ENCODE measurements around the gene CADM1. TPM values are rescaled to one million over a fixed set of nuclear protein-coding genes. Genes with fewer than 3 reads are reported as not detected.

The CADM1 gene
- polyA plus RNA-seq, 1 donor, result 161 TPM

DNA sequence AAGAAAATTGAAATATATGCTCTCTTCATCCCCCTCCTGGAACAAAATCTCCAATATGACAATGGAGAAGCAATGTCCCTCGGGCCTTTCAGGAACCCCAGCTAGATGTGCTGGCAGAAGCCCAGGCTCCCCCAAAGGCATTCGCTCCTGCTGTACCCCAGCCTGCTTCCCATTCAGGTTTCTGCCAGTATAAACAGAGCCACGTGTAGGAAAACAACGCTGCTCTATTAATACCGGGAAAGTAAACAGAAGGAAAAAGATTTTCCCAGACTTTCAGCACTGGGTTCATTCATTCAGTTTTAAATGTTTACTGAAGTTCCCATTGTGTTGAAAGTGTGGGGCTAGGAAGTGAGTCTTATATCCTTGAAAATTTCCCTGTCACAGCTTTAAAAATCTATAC, 147.1 kb downstream of the CADM1 start:
- DNase-seq, result no peak

DNA sequence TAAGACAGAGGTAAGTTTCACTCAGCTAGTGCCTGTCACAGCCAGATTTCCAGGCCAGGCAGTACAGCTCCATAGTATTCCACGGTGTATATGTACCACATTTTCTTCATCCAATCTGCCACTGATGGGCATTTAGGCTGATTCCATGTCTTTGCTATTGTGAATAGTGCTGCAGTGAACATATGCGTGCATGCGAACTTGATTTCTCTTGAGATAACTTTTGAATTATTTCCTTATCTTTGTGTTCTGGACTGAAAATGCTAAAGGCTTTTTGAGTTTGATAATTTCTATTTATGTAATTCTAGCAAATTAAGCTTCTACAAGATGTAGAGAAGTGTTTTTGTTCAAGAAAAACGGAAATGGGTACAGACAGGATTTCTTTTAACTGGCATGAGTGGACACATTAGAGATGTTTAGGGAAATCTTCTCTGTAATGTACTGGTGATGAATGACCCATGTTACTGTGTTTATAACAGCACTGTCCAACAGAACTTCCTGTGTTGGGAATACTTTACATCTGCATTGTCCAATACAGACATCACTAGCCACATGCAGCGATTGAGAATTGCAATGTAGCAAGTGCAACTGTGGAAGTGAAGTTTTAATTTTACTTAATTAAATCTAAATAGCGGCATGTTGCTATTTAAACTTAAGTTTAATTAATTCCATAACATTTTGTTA, 151.3 kb downstream of the CADM1 start:
- no peak for DNase-seq

DNA sequence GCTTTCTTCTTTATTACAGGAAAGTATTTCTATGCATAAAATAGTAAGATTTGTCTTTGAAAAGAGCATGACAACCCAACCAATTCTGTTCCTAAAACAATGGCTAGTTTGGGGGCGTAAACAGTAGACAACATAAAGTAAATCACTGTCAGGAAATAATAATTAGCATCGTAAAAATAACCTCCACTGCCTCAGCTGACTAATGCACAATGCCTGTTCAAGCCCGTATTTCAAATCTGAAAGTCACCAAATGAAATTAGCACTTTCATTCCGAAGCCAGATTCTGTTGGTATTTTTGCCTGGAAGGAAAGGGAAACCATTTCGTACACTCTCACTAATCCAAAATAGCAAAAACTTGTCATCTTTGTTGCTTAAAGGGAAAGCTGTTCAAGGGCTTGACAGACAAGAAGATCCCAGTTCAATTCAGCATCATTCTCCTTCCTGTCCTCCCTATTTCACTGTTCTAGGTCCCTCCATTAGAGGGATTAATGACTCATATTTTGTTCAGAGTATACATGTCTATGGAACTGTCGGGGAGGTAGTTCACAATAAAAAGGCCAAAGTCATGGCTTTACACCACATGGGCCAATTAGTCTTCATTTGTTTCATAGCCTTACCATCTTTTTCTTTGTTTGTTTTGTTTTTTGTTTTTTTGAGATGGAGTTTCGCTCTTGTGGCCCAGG, 154.7 kb downstream of the CADM1 start:
- no peak for DNase-seq

DNA sequence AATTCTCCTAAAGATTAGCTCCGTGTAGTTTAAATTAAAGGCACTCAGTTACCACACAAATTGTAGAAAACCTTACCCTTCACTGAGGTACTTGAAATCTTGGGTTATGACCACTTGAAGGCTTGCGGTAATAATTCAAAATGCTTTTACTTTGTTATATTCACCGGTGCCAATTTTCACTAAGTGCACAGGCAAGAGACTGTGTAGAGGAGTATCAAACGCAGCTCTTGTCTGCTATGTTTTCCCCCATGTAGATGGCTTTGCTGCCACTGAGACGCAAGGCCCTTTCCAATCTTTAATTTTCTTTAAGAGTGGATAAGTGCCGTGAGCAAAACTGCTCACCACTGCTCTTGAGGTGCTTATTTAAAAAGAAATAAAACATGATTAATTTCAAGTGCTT, 155.8 kb downstream of the CADM1 start:
- DNase-seq, result no peak

DNA sequence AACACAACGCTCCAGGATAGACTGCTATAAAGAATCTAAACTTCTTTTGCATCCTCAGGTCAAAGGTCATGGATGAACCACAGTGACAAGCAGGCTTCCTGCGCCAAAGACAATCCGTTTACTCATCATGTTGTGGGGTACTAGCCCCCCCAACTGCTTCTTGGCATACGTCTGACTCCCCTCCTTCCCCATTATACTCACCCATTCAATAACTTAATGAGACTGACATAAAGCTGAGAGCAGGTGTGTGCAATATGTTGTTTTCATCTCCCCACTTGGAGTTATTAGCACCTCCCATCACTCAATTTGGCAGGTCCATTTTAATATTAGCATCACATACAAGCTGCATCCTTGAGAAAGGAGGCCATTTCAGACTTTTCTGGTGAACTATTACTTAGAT, 157.1 kb downstream of the CADM1 start:
- DNase-seq, result no peak

DNA sequence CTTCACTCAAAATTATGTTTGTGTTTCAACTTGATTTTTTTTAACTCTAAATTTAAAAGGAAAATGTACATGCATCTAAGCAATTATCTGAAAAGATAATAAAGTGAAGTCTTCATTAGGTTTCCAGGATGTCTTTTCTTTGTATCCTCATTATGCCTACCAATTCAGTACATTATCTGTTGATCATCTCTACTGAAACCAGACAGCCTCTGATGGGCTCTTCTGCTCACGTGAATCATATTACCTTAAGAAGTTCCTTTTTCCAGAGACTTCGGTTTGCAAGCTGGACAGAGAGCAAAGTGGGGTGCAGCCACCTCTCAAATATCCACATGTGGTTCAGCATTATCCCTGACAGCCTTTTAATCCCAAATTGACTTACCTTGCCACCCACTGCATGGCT, 158.4 kb downstream of the CADM1 start:
- DNase-seq, result no peak

DNA sequence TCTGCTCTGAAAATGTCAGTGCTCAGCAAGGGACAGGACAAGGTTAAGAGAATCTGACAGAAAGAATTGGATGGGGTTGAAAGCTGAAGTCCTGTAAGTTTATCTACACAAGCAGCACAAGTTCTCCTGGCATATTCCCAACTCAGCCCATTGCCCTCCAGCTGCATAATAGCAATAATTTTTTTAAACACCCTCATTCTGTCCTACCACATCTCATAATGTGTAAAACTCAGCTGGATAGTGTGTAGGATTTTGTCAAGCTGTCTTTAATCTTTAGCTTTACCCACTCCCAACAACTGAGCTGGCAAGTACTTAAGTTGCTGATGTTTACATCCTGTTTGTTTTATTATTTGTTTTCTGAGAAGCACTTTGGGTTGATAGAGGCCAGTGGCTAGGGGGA, 158.9 kb downstream of the CADM1 start:
- DNase-seq, result no peak

DNA sequence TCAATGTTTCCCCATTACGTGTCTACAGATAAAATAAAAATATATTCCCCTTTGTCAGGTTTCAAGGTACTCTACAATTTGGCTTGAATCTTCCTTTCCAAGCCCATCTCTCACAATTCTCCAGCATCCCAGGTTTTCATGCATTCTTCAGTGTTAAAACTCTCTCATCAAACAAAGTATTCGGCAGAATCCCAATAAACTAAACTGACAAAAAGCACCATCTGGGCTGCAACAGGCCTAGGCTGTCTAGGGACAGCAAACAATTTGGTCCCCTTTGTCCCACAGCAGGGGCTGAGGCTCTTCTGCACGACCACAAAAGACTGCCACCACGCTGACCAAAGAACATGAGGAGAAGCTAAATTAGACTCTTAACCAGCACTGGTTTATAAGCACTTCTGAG, 159.4 kb downstream of the CADM1 start:
- DNase-seq, result no peak

DNA sequence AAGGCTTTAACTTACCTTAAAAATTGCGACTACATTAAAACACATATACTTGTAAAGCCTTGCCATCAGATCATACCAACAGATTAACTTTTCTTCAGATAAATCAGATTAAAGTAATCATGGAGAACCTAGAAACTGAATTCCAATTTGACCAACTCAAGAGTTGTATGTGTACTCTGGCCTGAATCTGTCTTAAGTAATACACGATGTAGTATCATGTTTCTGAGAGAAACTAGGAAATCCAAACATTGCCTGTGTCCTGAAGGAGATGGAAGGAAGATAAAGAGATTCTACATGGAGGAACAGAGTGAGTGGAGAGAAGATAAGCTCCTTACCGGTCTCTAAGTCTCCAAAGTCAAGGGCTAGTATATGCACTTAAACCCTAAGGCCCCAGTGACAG, 162.1 kb downstream of the CADM1 start:
- no peak for DNase-seq

DNA sequence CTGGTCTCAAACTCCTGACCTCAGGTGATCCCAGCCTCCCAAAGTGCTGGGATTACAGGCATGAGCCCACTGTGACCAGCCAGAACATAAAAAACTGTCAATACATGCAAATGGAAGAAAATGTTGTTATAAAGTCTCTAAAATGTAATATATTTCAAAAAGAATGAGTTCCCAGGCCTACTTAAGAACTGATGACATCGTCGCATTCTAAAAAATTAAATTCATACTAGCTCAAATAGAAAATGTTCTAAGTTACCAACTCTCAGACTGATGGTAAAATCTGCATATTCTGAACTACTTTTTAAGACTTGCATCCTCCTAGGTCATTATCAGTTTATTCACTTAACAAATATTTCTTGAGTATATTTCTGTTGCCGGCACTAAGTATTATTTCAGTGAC, 163.3 kb downstream of the CADM1 start:
- DNase-seq, result no peak

DNA sequence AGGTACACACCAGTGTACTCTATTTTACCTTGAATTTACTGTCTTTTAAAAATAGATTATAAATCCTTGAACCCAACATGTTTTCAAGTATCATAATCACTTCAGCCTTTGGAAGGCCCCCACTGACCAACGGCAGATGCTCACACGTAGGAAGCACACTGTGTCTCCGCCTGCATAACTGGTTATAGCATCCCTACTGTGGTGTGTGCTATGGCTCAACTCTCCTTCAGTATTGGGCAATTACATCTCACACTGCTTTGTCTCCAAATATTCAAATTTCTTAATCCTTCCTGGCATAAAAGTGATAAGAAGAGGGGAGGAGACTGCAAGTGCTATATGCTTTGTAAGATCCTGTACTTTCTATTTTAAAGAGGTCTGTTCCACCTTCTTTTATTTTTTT, 165.7 kb downstream of the CADM1 start:
- DNase-seq, result no peak

DNA sequence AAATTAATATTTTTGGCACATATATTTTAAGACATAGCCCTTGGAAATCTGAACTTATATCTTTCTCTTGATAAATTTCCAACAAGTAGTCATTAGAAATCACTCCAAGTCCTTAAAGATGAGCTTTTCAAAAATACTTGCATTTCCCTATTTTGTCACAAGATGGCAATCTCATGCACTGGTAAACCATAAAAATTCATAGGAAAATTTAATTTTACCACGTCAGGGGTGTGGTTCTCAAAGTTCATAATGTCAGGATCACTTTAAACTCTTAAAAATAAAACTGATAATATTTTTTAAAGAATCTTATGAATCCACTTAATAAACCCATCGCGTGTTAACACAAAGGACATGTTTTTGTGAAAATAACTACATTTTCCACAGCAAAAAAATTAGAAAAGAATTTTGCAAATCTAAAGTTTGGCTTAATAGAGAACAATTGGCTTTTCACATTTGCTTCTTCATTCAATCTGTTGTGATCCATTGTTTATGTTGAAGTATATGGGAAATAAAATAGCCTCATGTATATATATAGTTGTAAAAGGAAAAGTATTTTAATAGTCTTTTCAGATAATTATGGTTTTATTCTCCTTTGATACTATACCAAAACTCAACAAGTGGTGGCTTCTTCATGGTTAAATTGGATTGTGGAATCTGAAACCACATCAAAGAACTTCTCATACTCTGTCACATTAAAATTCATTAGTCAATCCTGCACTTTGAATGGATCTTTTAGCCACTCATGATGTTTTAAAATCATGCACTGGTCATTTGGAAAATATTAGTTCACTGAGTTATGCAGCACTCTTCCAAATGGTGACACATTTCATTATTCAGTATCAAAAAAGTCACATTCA, 169.1 kb downstream of the CADM1 start:
- no peak for DNase-seq

DNA sequence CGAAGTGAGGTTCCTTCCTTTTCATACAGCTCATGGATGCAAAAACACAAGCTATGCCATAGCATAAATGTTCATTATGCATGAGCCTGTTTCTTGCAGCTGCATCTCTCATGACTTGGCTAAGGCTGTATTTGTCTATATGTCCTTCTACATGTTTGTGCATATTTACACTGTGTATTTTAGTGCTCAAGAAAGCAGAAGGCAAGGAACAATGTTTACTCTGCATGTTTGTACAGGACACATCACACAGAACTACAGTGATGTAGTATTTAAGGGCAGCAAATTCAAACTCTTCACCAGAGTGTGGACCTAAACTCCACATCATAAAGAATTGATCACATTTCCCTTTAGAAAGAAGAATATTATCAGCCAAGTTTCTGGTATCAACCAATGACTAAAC, 170.3 kb downstream of the CADM1 start:
- no peak for DNase-seq

DNA sequence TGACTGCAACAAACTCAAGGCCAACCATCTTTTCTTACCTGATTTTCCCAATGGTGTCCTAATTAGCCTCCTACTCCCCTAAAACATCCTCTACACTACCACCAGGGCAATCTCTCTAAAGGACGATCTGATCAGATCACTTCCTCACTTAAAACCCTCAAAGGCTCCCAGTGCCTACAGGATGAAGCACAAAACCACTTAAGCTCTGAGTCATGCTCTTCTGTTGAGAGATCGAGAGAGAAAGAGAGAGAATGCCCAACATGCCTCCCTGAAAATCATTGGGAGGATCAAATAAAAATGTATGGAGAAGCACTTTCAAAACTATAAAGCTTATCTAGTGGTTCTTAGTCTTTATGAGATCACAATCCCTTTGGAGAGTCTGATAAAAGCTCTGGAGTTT, 171.1 kb downstream of the CADM1 start:
- DNase-seq, result no peak

DNA sequence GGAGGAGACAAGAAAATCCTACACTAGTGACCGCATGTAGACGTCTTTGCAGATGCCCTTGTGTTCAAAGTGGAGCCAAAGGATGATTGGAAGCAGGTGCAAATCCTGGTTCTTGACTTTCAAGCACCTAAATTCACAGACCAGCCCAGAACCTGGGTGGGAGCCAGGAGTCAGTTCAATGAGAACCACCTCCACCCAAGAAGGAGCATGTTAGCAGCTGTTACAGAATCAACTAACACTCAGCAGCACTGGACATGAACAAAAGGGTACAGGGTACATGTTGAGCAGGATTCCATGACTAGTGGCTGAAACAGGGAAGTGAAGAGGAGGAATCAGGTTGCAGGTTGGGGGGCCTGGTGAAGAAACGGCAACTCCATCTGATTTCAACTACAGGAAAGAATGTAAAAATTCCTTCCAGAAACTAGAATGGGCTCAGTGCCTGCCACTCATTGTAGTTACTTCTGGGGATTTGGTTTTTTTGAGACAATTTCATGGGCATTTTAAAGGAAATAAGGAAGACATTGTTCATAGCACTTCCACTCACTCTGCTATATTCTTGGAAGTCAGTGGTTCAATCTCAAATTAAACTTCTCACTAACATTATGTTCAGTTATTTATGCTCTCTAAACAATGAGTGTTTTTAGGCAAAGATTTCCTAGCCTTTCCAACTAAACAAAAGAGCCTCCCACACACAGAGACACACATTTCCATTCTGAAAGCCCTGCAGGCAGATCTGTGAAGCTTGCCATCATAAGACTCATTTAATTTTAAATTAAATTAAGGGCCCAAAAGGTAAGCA, 173.3 kb downstream of the CADM1 start:
- DNase-seq, result no peak

DNA sequence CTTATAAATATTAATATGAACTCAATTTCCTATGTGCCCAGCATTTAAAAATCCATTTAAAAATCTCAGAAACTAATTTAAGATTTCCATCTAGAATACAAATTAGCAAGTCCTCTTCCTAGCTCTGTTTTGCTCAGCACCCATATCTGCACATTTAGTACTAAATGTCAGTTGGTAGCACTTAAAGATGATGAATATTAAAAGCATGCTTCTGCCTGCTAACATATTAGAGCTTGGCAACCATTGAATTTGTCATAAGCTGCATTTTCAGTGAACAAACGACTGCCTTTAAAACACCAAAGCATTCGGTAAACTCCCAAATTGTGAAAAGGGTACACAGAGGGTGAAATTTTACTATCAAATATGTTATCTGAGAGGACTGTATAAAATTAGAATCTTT, 177.7 kb downstream of the CADM1 start:
- DNase-seq, result no peak

DNA sequence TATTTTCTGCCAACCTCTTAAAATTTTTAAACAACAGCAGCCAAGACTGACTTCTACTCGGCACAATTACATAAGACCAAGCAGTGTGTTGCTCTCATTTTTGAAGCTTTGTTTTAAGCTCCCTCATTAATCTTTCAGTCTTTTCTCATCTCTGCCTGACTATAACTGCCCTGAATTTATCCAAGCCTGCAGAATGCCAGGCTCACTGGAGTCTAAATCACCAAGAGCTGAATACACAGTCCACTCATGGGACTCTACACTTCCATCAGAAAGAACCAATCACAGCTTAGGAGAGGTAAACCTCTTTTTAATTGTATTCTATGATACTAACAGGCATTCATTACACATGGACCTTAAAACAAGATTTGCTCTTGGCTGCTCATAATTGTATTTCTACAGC, 178.7 kb downstream of the CADM1 start:
- no peak for DNase-seq

DNA sequence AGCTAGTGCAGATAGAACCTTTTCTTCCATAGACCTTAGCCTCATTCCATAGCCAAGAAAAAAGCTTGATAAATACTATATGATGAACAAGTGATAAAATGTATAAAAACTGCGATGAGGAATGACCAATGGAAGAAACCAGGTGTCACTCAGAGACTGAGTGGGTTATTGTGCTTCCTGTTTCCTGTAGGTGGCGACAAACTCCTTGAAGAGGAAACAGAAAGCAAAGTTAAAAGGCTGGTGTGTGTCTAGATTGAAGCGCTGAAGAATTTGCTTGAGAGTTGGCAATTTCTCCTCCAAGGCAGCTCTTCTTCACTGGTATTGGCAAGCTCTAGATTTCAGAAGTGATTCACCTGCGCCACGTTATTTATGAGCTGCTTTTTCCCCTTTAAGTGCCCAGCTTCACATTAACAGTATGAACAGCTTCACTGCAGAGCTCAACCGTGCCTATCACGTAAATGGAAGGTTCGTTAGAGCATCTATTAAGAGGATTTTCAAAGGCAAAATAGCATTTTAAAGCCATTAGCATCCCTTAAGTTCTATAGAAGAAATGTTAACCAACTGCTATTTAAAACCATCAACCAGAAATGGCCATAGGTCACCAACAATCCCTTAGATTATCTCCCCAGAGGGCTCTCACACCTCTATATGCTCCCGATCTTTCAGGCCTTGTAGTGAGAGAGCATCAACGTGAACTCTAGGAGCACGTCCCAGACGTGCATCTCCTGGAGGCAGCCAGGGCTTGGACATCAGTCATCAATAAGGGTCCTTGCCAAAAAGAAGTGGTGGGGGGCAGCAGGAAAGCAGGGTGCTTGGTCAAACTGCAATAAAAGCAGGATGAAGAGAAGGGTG, 179.4 kb downstream of the CADM1 start:
- peak; percentile 69 for DNase-seq

DNA sequence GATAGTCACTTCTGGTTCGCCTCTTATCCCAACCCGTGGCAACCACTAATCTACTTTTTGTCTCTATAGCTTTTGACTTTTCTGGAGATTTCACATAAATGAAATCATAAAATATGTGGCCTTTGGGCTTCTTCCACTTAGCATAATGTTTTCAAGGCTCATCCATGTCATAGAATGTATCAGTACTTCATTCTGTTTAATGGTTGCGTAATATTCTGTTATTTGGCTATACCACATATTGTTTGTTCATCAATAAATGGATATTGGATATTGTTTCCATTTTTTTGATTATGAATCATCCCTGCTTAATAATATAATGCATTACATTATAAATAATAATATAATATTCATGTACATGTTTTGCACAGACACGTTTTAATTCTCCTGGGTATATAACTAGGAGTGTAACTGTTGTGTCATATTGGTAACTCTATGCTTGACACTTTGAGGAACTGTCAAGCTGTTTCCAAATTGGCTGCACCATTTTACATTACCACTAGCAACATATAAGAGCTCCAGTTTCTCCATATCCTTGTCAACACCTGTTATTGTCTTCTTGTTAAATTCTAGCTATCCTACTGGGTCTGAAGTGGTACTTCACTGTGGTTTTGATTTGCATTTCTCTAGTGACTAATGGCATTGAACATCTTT, 181.5 kb downstream of the CADM1 start:
- no peak for DNase-seq

DNA sequence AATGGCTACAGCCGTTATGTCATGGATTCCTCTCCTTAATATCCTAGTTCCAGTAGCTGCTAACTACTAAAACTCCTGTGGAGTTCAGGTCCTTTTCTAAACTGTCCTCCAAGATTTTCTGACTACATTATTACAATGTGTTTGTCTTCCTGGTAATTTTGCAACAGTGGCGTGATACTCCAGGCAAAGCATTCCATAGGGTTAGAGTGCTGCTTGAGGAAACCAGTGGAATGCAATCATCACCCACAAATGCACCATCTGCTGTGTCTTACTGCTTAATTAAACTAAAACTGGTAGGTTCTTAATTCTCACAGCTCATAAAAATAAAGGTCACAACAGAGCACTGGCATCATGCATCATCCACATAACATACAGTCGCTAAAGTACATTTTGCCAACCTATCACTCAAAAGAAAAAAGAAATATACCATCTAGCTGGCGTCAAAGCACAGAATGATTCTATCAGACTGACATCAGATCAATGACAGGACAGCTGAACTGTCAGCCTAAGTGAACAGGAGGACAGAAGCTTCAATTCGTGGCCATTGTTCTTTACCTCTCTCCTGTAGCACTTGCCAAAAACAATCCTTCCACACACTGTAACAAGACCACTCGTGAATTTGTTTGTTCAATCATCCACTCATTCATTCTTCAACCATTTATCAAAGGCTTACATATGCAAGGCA, 182.5 kb downstream of the CADM1 start:
- no peak for DNase-seq

Data from left kidney (tissue), 2 donors.